ENCODE data around the gene NUP205.

Gene NUP205

GRCh38 chr7:135522509-135522908 is 35.2 kb upstream of the NUP205 start:
- no peak for DNase-seq (ENCODE audit: low spot score)
- TF ChIP-seq CTCF (IDR thresholded peaks at IDR 0.05; ENCODE audit: borderline replicate concordance, control extremely low read depth, extremely low read depth, insufficient read depth, missing control alignments): no peak
- in situ Hi-C loops (cut with MboI; ENCODE audit: low sequenced_read_pairs, unreplicated experiment): no loop called here

- in situ Hi-C loops (cut with MboI; ENCODE audit: low sequenced_read_pairs, unreplicated experiment): no loop called here
- TF ChIP-seq CTCF (IDR thresholded peaks at IDR 0.05; ENCODE audit: borderline replicate concordance, control extremely low read depth, extremely low read depth, insufficient read depth, missing control alignments): no peak
- DNase-seq (ENCODE audit: low spot score): no peak
These were observed 34.6 kb upstream of the NUP205 start for GRCh38 chr7:135523146-135523545.

- in situ Hi-C loops (cut with MboI; ENCODE audit: low sequenced_read_pairs, unreplicated experiment): no loop called here
- TF ChIP-seq CTCF (IDR thresholded peaks at IDR 0.05; ENCODE audit: borderline replicate concordance, control extremely low read depth, extremely low read depth, insufficient read depth, missing control alignments): no peak
- no peak for DNase-seq (ENCODE audit: low spot score)
These were observed 32.3 kb upstream of the NUP205 start for GRCh38 chr7:135525426-135525825.

GRCh38 chr7:135527025-135527424 is 30.7 kb upstream of the NUP205 start:
- in situ Hi-C loops (cut with MboI; ENCODE audit: low sequenced_read_pairs, unreplicated experiment): no loop called here

GRCh38 chr7:135536150-135536549 is 21.6 kb upstream of the NUP205 start:
- no peak for DNase-seq (ENCODE audit: low spot score)
- no peak for TF ChIP-seq CTCF (IDR thresholded peaks at IDR 0.05; ENCODE audit: borderline replicate concordance, control extremely low read depth, extremely low read depth, insufficient read depth, missing control alignments)
- in situ Hi-C loops (cut with MboI; ENCODE audit: low sequenced_read_pairs, unreplicated experiment): no loop called here

More at GRCh38 chr7:135527025-135527424, 30.7 kb upstream of the NUP205 start:
- TF ChIP-seq CTCF (IDR thresholded peaks at IDR 0.05; ENCODE audit: borderline replicate concordance, control extremely low read depth, extremely low read depth, insufficient read depth, missing control alignments): no peak
- no peak for DNase-seq (ENCODE audit: low spot score)

GRCh38 chr7:135537453-135537852 is 20.3 kb upstream of the NUP205 start:
- no peak for DNase-seq (ENCODE audit: low spot score)
- in situ Hi-C loops (cut with MboI; ENCODE audit: low sequenced_read_pairs, unreplicated experiment): no loop called here
- TF ChIP-seq CTCF (IDR thresholded peaks at IDR 0.05; ENCODE audit: borderline replicate concordance, control extremely low read depth, extremely low read depth, insufficient read depth, missing control alignments): no peak

- in situ Hi-C loops (cut with MboI; ENCODE audit: low sequenced_read_pairs, unreplicated experiment): no loop called here
- DNase-seq (ENCODE audit: low spot score): no peak
- no peak for TF ChIP-seq CTCF (IDR thresholded peaks at IDR 0.05; ENCODE audit: borderline replicate concordance, control extremely low read depth, extremely low read depth, insufficient read depth, missing control alignments)
These were observed 19.8 kb upstream of the NUP205 start for GRCh38 chr7:135537905-135538304.
